HG03460 (cell line): ENCODE results near the gene KCTD15.

Source experiments
- ATAC-seq: cut with Tn5 transposase; IDR thresholded peaks from one replicate; pipeline ENCODE4 v1.9.1; 2021; ENCODE audit not compliant: unreplicated experiment

The KCTD15 gene

DNA sequence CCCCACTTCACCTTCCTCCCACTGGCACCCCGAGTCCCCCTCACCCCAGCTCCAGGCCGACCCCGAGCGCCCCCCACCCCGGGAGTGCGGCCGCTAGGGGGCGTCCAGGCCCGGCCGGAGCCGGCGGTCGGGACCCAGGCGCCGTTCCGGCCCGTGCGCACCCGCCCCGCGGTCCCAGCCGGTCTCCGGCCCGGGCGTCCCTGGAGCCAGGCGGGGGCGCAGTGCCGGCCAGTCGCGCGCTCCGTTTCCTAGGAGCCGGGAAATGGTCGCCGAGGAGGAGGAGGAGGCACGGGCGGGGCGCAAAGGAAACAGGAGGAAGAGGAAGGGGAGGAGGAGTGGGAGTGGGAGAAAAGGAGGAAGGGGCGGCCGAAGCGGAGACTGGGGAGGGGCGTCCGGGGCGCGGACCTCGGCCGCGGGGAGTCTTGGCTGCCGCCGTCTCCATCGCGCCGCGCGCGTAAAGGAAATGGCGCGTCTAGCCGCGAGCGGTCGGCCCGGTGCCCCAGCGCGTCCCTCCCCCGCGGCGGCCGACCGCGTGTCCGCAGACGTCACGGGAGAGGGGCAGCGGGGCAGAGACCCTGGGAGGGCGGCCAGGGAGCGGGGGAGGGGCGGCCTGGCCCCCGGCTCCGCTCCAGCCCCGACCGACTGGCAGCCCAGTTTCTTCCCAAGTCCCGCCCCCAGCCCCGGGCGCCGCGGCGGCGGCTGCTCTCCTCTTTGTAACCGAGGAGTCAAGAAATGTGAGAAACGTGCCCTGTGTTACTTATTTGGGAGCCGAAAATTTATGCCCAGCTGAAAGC, 1.1 kb upstream of the KCTD15 start:
- ATAC-seq, result no peak

DNA sequence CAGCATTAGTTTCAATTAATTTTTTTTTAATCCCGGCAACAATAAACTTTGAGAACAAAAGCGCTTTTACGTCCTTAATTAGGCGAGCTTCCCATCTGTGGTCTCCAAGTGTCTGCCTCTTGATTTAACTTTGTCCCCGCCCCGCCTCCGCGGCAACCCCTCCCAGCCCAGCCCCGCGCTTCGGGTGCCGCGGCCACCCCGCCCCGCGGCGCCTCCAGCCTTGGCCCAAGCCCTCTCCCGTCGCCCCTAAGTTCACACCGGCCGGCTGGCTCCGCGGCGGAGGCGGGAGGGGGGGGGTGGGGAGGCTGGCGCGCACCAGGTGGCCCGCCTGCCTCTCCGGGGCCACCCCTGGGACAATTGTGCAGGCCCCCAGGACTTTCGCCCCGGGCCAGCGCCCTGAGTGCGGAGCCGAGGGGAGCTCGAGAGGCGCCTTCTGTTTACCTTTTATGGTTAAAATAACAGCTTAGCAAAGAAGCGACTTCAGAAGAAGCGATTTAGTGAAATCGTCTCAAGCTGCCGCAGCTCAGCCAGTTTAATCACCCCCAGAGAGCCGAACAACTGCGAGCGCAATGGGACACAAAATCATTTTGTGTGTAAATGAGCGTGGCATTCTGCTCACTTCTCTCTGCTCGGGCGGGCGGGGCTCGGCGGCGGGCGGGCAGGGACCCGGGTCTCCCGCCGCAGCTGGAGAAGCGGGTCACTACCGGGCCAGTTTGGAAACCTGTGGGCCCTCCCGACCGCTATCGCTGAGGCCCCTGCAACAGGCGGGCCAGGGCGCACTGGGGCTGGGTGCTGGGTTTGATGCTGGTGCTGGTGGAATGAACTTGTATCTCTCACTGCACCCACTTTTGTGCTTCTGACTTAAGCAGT, 1.4 kb downstream of the KCTD15 start:
- ATAC-seq, result no peak

DNA sequence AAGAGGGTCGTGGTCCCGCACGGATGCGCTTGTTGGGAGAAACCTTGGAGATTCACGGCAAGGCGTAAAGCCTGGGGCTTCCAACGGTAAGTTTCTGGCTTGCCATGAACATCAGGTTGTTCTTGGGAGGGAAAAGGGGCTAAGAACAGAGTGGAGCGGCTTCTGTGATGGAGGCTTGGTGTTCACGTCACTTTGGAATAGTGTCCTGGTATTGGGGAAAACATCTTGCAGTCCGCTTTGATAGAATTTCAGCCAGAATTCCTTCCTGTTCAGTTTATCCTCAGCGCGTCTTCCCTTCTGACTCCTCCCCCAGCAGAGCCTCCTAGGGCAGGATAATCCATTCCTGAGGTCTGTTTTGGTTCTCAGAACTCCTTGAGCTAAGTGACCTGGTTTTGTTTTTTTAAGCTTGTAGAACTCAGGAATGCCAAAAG, 2.0 kb downstream of the KCTD15 start:
- no peak for ATAC-seq

DNA sequence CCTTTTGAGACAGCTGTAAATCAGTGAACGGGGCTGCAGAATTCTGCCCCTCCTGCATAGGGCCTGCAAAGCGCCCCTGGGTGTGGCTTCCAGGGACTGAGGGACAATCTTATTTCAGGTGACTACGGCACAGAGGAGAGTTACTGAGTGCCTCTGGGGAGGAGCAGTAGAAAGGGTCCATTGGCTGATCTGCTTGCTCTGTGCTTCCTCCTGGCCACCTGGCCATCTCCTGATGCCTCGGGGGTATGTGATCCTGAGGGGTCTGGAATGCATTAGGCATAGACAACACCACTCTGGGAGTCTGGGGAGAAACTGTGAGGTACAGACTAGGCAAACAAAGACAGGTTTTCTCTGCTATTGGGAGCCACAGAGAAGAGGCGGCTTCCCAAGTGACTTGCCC, 2.8 kb downstream of the KCTD15 start:
- no peak for ATAC-seq

DNA sequence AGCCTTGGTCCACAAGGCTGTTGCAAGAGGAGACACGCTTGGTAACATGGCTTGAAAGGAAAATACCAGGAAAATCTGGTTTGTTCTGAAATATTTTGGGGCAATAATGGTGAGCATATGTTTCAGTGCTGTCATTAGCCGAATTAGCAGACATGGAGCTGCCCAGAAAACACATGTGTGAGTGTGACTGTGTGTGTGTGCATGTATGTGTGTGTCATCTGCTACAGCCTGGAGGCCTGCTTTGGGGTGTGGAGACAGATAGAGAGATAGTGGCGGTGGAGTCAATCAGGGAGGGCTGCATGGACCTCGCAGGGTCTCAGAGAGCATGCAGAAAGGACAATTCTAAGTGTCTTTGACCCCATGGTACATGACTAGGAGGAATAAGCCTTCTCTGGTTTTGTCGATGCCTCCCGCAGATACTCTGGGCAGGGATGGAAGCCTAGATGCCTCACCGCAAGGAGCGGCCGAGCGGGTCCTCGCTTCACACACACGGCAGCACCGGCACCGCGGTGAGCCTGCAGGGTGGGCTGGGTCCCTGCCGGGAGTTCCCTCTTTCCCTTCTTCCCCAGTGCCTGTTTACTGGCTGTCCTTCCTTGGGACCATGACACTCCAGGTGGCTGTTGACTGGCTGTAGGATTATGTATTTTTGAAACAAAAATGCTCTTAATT, 3.5 kb downstream of the KCTD15 start:
- ATAC-seq, result no peak

DNA sequence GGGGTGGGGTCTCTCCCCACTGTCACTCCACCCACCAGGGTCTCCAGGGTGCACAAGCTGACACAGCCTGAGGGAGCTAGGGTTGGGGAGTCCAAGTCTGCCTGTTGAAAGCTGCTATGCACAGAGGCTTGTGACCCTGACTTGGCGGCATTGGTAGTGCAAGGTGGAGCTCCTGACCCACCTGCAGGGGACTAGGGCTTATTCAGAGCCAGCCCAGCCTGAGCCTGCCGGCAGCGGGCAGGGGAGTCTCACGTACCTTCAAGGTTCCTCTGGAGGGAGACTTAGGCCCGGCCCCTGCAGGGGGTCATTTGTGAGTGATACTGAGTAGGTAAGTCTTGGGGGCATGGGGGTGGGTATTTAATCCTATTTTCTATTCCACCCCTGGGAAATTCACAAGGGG, 4.7 kb downstream of the KCTD15 start:
- ATAC-seq, result no peak

DNA sequence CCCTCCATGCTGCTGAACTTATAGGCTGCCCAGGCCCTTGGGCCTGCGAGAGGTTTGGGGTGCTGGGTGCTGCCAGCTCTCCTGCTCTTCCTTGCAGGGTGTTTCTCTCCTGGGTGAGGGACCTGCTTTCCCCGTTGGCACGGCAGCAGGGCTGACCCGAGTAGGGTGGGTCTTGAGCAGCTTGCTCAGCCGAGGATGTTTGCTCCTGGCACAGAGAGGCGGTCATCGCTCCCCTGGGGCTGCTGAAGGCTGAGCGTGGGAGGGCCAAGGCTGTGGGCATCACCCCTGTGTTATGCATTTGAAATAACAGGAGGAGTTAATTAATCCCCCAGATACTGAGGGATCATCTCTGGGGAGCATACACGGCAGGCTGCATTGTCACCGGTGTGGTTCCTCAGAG, 5.3 kb downstream of the KCTD15 start:
- no peak for ATAC-seq

DNA sequence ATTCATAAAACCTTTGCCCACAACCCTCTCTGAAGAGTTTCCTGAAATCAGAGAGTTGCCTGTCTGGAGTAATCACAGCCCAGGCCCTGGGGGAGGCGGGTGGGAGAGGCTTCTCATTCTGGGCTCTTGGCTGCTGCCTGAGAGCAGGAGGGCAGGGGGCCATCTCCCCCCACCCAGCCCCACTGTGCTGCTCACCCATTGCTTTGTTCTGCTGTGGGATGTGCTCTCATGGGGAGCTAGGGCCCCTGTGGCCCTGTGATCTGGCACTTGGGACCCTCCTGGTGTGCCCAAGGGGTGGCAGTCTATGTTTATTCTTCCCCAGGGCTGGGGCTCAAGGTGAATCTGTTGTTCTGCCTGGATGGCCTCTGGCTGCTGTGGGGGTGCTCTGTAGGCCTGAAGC, 6.1 kb downstream of the KCTD15 start:
- no peak for ATAC-seq

DNA sequence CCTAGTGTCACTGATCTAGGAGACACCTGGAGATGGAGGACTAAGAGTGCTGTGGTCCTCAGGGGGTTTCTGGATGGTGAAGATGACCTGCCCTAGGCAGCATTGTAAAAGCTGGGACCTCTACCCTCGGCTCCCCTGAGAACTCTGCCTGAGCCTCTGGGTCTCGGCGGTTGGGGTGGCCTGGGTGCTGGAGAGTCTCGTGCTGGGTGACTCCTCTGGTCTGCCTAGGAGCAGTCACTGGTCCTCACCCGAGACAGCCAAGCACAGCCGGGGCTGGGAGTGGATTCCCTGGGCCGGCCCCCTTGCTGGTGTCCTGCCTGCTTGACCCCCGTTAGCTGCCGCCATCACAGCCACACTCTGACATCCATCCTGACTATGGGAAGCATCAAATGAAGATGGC, 6.7 kb downstream of the KCTD15 start:
- ATAC-seq, result no peak

DNA sequence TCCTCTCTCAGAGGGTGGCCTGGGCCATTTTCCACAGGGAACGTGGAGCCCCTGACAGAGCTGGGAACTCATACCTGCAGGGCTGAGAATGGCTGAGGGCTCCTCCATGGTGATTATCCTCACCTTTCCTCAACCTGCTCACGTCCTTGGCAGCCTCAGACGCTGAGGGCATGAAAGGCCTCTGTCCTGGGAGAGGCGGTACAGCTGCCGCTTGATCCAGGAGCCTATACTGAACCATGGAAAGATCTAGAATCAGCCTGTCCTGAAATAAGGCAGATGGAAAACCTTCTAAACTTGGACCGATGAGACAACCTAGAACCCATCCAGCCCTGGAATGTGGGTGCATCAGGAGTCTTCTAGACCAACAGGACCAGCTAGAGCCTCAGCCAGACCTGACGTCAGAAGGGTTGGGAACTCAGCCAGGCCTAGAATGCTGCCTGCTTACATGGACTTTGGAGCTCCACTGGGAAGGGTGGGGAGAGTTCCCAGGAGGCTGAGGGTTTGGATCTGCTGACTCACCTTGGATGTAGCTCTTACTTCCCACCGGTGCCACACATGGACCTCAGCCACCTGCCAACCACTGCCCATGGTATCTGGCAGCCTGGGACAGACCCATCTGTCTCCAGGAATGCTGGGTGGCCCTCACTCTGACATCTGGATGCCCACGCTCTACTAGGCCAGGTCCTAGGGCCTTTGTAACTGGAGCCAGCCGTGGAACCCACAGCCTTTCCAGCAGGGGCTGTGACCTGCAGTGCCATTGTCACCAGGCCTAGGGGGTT, 7.5 kb downstream of the KCTD15 start:
- no peak for ATAC-seq

DNA sequence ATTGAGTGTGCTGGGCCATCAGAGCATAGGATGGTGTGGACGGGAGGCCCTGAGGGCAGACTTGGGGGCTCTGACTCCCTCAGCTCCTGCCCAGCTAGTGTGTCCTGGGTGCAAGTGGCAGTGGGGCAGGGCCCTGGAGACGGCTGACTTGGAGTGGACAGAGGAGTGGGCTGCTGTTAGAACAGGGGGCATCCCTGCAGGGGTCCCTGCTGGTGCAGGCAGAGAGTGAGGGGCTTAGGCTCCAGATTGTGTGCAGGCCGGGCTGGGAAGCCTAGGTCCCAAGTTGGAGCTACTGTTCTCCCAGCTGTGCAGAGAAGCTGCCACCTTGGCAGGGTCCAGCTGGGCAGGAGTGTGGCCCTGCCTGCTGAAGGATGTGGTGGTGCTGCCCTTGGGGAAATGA, 8.6 kb downstream of the KCTD15 start:
- no peak for ATAC-seq

DNA sequence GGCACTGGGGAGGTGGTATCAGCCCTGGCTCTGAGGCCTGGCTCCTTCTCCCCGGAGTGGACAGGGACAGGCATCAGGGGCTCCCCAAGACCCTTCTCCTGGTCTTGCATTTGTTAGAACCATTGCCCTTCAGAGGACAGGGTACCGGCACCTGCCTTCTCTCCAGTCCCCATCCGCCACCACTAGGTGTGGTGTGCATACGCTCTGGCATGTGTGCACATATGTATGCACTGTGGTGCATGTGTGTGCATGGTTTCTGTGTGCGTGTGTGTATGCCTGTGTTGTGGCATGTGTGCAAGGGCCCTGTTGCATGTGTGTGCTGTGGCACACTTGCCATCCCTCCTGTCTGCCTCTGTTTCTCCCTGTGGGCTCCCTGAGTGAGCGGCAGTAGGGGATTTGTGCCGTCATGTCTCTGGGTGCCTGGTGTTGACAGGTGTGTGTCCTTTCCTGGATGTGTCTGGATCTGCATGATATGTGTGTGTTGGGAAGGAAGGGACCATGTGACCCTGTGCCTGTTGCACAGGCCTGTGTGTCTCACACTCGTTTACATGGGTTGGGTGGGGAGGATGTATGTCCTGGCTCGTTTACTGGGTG, 9.3 kb downstream of the KCTD15 start:
- ATAC-seq, result no peak

DNA sequence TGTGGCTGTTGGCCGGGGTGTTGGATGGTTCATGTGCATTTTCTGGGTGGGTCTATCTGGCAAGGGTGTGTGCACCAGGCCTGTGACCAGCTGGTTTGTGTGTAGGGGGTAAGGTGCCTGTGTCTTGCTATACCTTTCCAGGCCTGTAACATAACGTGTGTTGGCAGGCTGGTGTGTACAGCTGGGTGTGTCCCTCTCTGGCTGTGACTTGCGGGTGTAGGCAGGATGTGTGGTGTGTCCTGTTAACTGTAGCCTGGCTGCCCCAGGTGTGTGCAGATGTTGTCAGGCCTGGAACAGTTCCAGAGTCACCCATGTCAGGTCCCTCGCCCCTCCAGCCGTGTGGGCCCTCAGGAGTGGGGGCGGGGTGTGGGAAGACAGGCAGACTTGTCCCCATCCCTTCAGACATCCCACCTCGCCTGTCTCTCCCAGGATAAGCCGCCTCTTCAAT, 9.8 kb downstream of the KCTD15 start:
- no peak for ATAC-seq

DNA sequence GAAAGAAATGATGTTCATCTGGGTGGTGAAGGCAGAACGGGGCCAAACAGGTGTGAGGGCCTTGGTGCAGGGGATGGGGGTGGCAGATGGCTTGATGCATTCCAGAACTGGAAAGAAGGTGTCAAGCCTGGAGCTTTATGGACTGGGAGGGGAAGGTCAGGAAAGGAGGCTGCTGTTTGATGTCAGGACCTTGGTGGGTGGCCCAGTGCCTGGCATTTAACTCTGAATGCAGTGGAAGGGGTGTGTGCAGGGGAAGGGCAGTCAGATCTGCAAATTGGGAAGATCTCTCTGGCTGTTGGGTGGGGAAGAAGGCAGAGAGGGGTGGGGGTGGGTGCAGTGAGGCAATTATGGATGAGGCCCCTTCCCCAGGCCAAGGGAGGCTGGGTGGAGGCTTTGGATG, 11.7 kb downstream of the KCTD15 start:
- no peak for ATAC-seq

DNA sequence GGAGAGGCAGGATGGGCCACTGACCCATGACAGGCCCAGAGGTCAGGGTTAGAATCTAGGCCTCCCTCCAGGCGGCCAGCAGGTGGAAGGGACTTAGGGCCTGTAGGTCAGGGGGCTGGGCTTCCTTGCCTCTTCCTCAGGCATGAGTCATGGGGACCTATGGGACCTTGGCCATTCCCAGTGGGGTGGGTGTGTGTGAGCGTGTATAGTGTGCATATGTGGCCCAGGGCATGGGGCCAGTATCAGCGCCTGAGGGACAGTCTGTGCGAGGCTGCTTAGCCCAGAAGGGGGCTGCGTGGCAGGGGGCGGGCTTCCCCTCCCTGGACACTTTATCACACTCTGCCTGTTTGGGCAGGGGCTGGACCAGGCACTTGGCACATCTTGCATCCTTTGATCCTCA, 13.3 kb downstream of the KCTD15 start:
- ATAC-seq, result no peak

DNA sequence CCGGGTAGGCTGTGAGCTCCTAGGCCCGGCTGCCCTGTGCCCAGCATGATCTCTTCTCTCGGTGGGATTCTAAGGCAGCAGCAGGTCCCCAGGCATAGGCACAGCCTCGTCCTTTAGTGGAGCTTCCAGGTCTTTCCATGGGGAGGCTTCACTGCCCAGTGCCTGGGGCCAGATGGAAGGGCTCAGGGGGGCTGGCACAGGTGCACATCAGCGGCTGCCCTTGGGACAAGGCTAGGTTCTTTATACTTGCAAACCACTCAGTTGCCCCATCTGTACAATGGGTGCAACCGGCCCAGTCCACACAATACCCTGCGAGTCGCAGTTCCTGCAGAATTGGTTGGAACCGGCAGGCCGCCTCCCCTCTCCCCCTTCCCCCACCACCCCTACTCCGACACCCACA, 14.2 kb downstream of the KCTD15 start:
- no peak for ATAC-seq

DNA sequence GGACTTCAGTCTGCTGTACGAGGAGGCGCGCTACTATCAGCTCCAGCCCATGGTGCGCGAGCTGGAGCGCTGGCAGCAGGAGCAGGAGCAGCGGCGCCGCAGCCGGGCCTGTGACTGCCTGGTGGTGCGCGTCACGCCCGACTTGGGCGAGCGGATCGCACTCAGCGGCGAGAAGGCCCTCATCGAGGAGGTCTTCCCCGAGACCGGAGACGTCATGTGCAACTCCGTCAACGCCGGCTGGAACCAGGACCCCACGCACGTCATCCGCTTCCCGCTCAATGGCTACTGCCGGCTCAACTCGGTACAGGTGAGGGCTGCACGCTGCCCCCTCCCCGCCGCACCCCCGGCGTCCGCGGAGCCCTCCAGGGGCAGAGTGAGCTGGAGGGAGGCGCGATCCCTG, 14.6 kb downstream of the KCTD15 start:
- no peak for ATAC-seq

DNA sequence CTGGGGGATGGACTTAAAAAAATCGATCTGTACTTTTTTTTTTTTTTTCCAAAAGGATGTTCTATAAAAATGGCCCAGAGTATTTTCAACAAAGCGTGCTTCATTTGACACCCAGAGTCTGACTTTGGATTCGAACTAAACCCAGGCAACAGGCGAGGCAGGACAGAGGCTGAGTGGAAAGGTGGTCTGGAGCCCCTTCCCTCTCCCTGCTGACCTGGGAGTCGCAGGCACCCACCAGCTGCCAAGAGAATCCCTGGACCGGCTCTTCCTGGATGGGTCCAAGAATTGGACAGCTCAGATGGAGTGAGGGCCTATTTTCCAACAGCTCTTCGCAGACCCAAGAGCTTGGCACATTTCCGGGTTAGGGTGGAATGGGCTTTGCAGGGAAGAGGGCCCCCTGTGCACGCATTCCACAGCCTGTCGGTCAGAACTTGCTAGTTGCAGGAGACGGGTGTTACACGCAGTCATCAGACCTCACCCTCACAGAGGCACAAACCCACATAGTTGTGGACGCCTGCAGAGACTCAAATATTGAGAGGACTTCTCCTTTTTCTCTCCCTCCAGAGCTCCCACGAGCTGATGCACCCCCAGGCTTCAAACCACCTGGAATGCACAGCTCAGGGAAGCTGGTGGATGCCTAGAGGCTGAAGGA, 15.2 kb downstream of the KCTD15 start:
- no peak for ATAC-seq

DNA sequence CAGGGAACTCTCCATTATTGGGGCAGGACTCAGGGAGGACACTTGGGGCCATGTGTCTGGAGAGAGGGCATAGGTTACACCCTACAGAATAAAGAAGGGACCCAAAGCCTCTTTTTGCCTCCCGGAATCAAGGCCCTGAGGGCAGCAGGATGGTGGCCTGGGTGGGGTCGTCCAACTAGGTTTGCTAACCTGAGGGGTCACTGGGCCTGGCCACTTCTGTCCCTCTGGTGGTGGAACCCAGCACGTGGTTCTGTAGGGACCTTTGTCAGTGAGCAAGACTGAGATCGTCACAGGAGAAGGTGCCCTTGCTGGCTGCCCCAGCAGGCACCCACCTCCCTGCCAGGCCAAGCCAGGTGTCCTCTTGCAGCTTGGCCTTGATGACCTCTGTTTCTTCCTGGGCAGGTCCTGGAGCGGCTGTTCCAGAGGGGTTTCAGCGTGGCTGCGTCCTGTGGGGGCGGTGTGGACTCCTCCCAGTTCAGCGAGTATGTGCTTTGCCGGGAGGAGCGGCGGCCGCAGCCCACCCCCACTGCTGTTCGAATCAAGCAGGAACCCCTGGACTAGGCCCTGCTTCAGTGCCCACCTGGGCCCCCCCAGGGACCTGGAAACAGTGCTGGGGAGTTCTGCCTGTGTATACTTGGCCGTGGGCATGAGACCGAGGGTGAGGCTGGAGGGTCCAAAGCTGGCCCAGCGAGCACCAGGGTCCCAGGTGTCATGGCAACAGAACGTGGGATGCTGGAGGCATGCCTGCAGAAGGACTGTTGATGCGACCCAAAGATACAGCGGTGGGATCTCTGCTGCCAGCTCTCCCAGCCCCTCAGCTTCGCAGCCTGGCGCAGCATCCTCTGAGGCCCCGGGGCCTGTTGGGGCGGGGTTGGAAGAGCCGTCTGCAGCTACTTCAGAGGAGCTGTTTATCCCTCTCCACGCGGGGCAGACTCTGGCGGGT, 16.0 kb downstream of the KCTD15 start:
- no peak for ATAC-seq
